Peyer's patch (tissue), 4 donors: Measurements from ENCODE around the gene IFFO2.

ENCODE experiments used
- POLR2A ChIP-seq, 2 donors: fragments of 450-650 bp; IDR thresholded peaks; one replicate each; pipeline ENCODE4 v1.5.1; 2017; ENCODE audit warnings: antibody characterized with exemption in 2 of 2, mild to moderate bottlenecking in 2 of 2, moderate library complexity in 2 of 2
- TF ChIP-seq, protein P1 (sequence below), 6 experiments: fragments of 450-650 bp in 4 of 6; fragments of 200-600 bp in 2 of 6; sonication (generic) in 1 of 6; IDR thresholded peaks; one replicate each; pipeline ENCODE4 v1.5.1; 2017 to 2019; ENCODE audit warnings: antibody characterized with exemption in 6 of 6, mild to moderate bottlenecking in 3 of 6, moderate library complexity in 1 of 6

DNA sequence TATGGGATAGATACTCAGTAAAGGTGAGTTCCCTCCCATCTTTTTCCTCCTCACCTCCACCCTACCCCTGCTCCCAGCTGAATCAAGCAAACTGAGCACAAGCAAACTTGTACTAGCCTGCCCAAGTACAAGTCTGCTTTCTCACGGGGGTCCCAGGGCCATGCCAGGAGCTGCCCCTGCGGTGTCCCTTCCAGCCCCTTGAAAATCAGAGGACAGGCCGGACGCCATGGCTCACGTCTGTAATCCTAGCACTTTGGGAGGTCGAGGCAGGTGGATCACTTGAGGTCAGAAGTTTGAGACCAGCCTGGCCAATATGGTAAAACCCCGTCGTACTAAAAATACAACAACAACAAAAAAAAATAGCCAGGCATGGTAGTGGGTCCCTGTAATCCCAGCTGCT, 17.5 kb upstream of the IFFO2 start:
- TF ChIP-seq POLR2A (IDR thresholded peaks at IDR 0.05): no peak
- TF ChIP-seq, protein P1, sequence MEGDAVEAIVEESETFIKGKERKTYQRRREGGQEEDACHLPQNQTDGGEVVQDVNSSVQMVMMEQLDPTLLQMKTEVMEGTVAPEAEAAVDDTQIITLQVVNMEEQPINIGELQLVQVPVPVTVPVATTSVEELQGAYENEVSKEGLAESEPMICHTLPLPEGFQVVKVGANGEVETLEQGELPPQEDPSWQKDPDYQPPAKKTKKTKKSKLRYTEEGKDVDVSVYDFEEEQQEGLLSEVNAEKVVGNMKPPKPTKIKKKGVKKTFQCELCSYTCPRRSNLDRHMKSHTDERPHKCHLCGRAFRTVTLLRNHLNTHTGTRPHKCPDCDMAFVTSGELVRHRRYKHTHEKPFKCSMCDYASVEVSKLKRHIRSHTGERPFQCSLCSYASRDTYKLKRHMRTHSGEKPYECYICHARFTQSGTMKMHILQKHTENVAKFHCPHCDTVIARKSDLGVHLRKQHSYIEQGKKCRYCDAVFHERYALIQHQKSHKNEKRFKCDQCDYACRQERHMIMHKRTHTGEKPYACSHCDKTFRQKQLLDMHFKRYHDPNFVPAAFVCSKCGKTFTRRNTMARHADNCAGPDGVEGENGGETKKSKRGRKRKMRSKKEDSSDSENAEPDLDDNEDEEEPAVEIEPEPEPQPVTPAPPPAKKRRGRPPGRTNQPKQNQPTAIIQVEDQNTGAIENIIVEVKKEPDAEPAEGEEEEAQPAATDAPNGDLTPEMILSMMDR (IDR thresholded peaks at IDR 0.05): no peak
